ENCODE measurements around the gene OXCT1.
"Not testable (repeated sequence)": the region's sequence is repeated elsewhere in the genome, so short reads cannot be mapped to it uniquely, and the experiment has no call there.

Gene OXCT1

GRCh38 chr5:41871852-41872251 is 1.6 kb upstream of the OXCT1 start:
- no peak for DNase-seq

- DNase-seq, result no peak
Observed at GRCh38 chr5:41870627-41871048, 413 bp upstream of the OXCT1 start.

GRCh38 chr5:41869151-41869723 is 988 bp downstream of the OXCT1 start:
- no peak for DNase-seq

DNA sequence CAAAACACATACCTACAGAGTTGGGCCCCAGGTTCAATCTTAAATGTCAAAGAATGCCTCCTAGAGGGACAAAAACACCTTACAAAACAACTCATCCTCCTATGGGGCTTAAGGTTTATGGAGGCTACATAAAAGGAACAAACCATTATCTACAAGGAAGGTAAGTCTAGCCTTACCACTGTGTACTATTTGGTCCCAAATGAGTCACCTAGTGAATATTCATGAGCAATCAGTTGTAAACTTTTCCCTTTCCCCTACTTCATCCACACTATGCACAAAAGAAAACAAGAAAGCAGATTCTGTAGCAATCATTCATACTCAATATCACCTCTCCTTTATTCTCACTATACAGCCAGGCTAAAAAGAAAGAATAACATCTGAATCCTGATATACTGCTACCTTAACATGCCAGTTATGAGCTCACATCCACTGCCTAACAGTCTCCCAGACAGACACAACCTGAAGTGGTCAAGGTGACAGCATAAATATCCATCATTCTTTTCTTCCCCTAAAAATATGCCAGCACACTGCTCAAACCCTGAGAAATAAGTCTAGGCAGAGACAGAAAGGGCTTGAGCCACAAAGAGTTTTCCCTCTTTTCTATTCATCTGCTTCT is 6.2 kb downstream of the OXCT1 start:
- no peak for DNase-seq

DNA sequence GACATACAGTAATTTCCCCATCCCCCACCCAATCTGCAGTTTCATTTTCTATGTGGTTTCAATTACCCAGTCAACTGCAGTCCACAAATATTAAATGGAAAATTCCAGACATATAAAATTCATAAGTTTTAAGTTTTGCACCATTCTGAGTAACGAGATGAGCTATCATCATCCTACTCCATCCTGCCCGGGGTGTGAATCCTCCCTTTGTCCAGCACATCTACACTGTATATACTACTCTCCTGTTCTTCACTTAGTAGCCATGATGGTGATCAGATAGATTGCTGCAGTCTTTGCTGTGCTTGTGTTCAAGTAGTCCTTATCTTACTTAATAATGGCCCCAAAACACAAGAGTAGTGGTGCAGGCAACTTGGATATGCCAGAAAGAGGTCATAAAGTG is 11.3 kb downstream of the OXCT1 start:
- DNase-seq, result no peak

DNA sequence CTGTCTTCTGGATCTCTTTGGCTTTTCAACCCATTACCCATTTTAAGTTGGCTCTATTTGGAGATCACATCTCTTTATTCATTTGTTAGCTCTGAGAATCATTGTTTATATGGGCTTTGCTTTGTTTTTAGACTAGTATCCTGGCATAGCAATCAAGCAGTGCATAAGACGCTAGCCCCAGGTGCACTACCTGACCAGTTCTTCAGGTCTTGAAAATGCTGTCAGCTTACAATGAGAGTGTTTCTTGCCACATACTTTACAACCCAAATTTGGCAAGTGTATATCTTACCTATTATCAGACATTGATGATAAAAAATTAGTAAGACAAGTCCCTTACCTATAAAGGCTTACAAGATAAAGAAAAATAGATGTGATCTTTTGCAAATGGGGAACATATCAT is 12.2 kb downstream of the OXCT1 start:
- no peak for DNase-seq

DNA sequence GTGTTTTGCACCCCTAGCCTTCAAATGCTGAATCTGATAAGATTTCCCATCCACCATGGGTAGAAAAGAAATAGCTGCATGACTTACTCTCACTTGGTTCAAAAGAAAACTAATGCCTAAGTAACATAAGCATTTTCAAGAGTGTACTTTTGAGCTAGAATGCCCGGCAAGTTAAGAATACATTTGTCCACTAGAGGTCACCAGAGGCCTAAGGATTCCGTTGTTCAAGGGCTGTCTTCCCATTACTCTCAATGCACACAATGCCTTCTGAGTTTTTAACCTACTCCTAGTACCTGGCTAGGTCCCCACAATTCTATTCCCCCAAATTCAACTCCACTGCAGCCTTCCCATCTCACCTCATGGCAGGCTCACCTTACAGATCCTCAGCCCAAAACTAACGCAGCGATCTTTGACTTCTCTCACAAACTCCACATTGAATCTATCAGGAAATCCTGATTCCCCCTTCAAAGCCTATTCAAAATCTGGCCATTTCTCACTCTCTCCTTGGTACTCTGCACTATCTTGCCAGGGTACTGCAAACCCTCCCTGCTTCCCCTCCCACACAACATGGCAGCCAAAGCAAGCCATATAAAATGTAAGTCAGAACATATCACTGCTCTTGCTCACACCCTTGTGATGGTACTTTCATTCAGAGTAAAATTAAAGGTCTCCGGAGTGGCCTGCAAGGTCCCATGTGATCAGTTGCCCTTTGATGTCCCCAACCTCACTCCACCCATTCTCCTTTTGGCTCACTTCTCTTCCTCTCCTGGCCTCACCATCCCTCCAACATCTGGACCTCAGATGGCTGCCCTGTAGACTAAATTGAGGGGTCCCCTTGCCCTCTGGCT is 13.4 kb downstream of the OXCT1 start:
- no peak for DNase-seq

DNA sequence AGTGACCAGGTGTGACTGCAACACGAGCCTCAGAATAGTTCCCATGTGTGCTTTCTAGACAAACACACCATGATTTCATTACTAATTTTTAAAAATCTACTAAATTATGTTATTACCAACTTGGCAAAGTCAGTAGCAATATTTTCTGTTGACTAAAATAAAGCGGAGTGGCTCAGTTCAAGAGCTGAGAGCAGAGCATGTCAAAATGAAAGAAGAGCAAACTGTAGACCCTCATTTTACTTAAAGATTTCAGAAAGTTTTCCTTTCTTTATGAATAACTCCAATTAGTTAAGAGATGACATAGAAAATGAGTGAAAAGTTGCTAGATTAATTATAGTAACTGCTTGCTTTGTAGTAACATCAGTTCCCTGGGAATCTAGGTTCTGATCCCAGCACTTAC is 17.9 kb downstream of the OXCT1 start:
- no peak for DNase-seq

DNA sequence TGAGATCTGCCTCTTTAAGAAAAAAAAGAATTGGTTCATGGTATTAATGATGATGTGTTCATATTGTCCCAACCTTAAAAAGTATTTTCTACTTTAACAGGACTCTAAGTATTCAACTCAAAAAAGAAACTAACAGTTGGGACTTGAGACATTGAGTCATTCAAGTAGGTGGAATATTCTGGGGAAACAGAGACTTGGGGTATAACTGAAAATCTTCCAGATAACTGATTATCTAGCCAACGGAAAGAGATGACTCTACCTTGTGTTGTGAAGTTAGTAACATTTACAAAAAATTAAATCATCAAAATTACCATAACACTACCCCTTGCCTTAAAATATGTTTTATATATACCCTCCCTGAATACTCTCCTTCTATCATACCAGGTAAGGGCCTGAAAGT is 19.1 kb downstream of the OXCT1 start:
- no peak for DNase-seq

DNA sequence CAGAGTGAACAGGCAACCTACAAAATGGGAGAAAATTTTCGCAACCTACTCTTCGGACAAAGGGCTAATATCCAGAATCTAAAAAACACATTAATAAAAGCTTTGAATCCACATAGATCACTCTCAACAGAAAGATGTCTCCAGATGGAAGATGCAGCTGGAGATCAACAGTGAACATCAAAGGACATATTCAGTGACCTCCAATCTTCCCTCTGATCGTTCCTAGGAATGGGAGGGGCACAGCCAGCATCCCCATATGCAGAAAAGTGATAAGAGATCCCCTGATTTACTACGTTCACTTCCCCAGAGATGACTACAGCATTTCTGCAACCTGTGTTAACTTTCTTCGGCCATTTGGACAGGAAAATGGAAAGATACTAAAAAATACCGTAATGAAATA is 21.2 kb downstream of the OXCT1 start:
- DNase-seq, result no peak

GRCh38 chr5:41845751-41846150 is 24.5 kb downstream of the OXCT1 start:
- not testable (repeated sequence) for DNase-seq

DNA sequence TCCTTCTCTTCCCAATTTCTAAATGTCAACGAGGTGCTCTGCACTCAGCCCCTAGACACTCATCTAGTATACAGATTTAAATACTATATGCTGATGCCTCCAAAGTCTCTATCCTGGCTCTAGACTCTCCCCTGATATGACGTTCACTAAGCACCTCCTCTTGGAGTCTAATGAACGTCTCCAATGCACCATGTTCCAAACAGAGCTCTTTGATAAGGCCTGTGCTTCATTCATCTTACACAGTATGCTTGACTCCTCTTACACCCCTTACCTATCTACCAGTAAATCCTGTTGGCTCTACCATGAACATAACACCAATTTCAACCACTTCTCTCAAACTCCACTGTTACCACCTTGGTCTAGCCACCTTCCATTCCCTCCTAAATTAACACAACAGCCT is 25.7 kb downstream of the OXCT1 start:
- DNase-seq, result no peak

GRCh38 chr5:41843456-41844370 is 26.5 kb downstream of the OXCT1 start:
- DNase-seq, result no peak

DNA sequence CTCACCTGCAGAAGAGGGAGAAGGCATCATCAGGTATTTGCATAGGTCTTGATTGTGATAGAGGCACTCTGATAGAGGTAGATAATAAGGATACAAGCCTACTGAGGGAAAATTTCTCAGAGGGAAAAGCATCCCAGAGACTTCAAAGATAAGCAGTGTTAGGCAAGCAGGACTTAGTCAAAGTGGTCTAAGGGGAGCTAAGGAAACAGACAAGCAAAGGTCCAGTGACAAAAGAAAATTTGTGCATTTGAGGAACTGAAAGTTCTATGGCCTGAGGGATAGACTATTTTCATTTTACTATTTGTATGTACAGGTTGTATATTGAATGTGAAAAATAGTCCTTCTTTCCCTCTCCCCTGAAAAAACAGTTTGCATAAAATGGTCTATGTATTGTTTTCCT is 27.4 kb downstream of the OXCT1 start:
- DNase-seq, result no peak

- no peak for DNase-seq
Observed at GRCh38 chr5:41841325-41841724, 28.9 kb downstream of the OXCT1 start.

DNA sequence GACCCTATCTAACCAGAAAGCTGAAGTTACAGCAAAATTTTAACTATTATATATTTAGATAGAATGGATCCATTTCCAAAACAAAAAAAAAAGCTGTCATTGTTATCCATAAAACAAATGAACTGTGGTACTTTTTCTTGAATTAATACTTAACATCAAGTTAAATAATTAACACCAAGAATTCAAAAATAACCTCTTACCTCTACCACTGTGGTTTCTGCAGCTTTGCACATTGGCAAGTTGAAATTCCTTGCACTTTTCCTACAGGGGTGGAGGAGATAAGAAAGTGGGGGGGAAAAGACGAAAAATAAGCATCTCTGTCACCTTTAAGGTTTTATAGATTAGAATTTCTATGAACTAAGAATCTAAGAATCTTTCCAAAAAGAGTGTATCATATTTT is 30.0 kb downstream of the OXCT1 start:
- no peak for DNase-seq

DNA sequence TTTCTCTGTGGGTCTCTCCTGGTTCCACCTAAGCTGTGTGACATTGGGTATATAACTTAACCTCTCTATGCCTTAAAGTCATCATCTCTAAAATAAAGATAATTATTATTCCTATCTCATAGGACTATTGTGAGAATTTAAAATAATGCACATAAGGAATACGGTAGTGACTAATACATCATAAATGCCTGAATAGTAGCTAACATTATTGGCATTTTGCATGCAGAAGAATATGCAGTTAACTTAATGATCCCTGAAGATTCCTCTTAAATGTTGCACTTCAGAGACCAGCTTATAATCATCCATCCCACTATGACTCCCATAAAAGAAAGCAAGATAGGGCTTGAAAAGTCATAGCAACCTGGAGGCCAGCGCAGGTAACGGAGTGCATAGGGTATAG is 32.4 kb downstream of the OXCT1 start:
- DNase-seq, result no peak

DNA sequence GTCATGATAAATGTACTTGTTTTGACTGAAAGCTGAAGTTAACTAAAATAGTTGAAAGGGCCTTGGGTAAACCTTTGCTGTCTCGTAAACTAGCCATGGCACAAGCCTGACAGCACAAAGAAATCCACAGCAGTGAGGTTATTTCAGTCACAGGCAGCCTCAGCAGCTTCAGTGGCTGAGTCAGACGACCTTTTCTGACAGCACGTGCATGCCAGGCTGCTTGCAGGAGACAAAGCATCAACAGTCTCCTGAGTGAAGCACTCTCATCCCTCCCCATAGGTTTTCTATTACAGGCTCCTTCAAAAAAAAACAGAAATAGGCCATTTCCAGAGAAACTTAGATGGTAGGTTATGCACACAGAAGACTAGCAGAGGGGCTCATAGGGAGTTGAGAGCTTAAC is 34.6 kb downstream of the OXCT1 start:
- DNase-seq, result no peak

GRCh38 chr5:41834506-41834905 is 35.7 kb downstream of the OXCT1 start:
- DNase-seq, result no peak

GRCh38 chr5:41832430-41832829 is 37.8 kb downstream of the OXCT1 start:
- no peak for DNase-seq

GRCh38 chr5:41831155-41831554 is 39.1 kb downstream of the OXCT1 start:
- DNase-seq, result no peak

DNA sequence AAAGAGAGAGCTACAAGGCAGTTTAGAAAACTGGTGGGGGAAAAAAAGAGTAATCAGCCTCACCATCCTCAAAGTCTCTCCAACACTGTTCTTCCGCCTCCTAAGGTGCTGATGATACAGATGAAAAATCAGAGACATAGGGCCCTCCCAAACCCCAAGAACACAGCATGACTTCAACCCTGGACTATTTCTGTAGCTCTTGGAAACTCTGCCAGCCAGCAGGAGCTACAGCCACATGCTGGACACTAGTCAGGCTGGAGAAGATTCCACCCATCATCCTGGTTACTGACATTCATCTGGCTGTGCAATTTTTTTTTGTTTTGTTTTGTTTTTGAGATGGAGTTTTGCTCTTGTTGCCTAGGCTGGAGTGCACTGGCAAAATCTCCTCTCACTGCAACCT is 42.4 kb downstream of the OXCT1 start:
- no peak for DNase-seq

DNA sequence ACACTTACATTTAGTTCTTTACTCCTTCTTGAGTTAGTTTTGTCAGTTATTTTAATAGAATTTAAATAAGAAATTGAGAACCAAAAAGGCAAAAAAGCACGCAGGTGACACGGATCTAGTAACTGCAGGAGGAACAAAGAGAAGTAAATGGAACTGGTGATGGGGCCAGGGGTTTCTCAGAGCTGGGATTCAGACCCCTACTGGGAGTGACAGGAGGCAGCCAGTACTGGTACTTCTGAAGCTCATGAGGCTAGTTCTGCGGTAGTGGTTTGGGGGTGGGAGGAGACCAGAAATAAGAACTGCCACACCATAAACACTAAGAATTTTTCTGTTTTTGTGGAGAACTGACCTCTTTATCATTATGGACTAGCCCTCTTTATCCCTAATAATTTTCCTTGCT is 48.2 kb downstream of the OXCT1 start:
- no peak for DNase-seq
